GM19193 (cell line): ENCODE data around the gene ICE2.

Experiments used
- POLR2A ChIP-seq: IDR thresholded peaks from 4 replicates; pipeline ENCODE4 v1.6.1; 2011; ENCODE audit not compliant: insufficient read depth, insufficient read length; ENCODE audit errors: extremely low read depth

ICE2 gene

DNA sequence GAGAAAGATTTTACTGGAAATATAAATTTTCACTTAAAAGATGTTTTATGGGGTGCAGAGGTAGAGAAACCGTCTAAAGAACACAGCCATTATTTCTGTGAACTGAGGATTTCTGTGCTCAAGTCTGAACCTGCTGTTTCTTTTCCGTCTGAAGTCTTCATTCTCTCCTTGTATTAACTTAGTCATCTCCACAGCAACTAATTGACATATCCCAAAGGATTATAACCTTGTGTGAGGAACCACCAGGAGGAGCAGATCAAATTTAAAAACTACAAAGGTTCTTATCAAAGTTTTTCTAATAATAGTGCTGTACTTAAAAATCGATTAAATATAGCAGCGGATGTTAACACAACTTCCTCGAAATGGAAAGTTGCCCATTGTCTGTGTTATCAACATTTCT lies 31.1 kb upstream of the ICE2 start:
- no peak for TF ChIP-seq POLR2A

DNA sequence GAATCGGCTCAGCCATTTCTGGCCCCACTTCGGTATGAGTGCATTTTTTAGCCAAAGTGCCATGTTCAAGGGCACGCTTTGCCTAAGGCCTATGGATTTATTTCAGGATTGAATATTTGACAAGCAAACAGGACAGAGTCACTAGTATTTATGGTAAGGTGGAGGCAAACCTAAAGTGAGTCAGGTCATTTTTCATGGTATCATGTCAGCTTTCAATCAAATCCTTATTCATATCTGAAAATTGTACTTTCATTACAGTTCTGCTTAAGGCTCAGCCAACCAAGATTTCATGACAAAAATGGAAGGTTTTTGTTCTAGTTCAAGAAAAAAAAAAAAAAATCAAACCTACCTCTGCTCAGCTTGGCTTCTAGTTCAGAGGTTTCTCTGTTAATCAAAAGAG lies 30.5 kb upstream of the ICE2 start:
- no peak for TF ChIP-seq POLR2A

GRCh38 chr15:60508442-60508841 lies 29.5 kb upstream of the ICE2 start:
- no peak for TF ChIP-seq POLR2A

DNA sequence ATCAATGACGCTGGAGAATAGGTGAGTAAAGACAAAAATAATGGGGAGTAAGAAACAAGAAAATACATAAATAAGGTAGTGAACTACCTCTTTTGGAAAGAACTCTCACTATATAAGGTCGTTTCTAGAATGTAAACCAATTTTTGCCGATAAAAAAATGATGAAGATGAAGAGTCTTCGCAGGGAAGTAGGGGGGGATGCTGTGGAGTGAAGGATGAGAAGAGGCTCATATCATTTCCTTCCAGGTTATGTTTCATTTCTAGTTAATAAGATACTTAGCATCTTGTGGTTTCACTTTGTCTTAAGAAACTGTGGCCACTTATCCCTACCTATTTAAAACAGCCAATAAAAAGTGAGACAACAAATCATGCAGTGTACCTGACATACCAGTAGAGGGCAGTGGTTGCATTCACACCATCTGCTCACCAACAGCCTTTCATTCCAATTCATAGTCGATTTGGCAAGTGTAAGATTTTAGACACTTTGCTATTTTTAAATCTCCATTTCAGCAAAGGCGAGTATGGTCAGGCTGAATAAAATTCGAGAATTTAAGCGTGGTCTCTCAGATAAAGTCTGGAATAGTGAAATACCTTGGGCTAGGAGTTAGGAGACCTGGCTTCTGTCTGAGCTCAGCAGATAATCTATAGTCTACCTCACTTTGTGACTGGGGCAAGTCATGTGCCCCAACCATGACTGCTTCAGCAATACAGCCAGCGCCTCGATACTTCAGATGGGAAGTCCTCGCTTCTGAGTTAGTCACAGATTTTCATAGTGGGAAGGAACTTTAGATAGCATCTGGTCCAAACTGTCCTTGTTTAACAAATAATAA lies 28.9 kb upstream of the ICE2 start:
- no peak for TF ChIP-seq POLR2A

DNA sequence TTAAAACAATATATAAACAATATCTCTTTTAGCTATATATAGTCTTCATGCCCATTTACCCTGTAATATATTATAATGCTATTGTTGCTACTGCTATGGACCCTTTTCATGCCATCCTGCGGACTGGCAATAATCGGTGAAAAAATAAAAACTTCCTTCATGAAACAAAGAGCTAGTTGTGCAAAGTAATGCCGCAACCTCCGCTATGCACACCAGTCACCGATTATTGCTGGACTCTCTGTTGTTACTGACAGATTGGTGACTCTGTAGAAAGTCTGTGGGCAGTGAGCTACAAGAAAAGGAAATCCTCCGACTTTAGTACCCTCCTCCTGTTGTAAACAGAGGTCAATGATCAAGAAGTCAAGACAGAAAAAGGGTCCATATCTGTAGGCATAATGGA lies 17.9 kb upstream of the ICE2 start:
- TF ChIP-seq POLR2A = no peak

DNA sequence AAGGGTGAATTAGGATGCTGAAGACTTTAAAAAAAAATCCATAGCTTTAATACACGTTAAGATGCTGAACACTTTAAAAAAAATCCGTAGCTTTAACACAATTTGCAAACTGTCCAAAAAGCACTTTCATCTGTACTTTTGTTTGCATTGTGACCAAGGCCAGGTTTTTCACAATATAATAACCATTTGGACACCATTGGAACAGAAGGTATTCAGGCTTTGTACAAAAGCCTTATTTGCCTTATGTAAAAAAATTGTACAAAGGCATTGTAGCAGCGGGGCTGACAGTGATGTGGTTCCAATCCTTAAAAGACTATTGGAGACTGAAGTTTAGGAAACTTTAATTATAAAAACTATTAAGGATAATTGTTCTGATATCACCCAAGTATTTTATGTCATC lies 15.2 kb upstream of the ICE2 start:
- no peak for TF ChIP-seq POLR2A

DNA sequence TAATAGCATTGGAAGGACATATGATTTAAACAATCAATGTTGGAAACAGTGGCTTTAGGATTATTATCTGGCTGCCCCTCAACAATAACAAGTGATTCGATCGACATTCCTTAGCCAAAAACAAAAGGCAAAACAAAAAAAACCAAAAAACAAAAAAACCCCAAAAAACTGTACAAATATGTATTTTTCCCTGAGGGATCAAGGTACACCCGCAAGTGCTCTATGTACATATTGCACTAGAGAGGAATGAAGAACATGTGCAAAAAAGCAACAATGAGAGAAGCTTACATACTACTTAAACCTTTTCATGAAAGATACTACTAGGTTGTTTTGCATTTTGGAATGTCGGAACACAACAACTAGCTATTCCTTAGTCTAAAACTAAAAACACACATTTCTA lies 14.2 kb upstream of the ICE2 start:
- no peak for TF ChIP-seq POLR2A

DNA sequence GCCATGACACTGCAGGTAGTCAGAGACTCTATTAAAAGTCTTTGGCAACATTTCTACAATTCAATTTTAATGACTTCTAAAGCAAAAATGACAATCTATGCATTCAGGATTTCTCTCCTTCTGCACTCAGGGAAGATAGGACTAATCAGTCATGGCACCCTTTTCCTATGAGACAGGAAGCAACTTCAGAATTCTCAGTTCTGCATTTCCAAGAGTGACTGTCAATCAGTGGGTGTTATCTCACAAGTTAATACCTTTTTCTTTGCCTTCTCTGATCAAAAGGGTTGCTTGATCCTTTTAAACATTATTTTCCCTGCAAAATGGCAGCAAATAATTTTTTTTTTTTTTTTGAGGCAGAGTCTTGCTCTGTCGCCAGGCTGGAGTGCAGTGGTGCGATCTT lies 7.8 kb upstream of the ICE2 start:
- no peak for TF ChIP-seq POLR2A

GRCh38 chr15:60485365-60486055 lies 6.6 kb upstream of the ICE2 start:
- no peak for TF ChIP-seq POLR2A

DNA sequence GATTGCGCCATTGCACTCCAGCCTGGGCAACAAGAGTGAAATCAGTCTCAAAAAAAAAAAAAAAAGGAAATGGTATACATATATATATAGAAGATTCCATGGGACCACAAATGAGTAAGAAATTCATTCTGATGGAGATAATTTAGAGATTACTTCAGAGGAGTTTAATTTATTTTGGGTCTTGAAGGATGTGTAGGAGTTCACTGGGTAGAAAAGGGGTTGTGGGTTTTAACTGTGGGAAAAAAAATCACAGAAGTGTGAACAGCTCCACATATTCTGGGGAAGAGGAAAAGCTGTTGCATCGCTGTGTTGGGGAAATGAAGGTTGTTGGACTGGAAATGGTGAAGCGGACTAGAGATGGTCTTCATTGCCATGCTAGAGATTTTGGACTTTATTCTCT lies 4.1 kb upstream of the ICE2 start:
- no peak for TF ChIP-seq POLR2A

DNA sequence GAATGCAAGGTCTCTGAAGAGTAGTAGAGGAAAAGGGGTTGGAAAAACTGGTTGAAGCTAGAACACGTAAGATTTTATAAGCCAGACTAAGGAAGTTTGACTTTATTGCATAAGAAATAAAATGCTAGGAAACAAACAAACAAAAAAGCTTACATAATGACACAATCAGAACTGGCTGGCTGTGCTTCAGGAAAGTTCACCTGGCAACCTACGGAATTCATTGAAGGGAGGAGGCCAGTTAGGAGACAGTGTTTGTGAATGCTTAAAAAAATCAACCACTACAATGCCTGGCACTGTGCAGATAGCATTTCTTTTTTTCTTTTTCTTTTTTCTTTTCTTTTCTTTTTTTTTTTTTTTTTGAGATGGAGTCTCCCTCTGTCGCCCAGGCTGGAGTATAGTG lies 1.9 kb upstream of the ICE2 start:
- no peak for TF ChIP-seq POLR2A

DNA sequence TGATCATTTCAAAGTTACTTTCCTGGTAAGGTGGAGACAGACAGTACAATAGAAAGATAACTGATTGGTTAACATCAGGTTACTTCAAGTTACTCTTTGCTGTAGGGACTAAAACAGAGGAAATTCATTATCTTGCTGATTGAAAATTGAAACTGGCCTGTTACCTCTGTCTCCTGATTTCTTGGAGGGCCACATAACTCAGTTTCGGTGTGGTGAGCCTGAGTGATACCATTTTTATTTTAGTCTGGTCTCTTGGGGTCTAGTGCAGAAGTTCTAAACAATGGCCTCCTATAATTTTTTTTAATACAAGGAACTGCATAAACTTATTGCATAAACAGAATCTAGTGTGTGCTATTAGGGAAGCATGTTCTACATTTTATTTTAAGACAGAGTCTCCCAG lies 1.2 kb upstream of the ICE2 start:
- no peak for TF ChIP-seq POLR2A

- no peak for TF ChIP-seq POLR2A
These were observed 594 bp upstream of the ICE2 start for GRCh38 chr15:60479361-60480110.

DNA sequence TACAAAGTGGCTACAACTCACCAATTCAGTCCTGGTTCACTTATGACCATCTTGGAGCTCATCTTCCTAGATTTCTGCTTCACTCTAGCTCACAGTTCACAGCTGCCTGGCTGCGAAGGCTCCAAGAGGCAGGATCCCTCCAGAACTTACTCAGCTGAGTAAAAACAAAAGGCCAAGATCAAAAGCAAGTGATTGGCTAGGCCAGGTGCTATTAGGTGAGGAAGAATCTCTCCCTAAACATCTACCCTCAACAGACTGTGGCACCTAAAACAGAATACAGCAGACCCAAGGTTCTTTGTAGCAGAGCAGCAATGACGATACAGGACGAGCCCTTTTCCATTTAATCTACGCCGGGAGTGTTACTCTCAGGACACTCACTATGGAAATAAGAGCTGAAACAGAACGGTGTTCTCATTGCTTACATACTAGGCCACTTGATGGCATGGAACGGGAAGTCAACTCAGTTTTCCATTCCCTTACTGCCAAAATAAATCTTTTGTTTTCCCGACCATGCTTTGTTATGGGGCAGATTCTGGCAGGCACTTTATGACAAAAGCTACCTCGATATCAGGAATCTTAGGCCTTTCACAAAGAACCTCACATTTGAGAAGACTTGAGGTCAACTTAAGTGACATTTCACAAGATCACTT lies 901 bp downstream of the ICE2 start:
- TF ChIP-seq POLR2A = no peak

DNA sequence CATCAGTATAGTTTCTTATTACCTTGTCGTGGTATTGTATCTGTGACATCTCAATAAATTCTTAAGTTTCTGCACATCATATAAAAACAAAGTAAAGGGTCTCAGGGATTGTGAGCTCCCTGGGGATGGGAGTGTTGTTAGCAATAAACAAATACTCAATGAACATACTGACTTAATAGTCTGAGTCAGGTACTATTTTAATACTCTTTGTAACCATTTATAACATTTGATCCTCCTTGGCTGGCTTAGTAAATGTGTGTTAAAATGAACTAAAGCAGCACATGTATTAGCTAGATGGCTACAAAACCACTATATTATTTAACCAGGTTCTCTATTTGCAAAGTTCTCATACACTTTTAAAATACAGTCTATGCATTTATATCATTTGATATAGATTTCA lies 1.8 kb downstream of the ICE2 start:
- TF ChIP-seq POLR2A = no peak
